Chondrocyte (in vitro differentiated cells): Measurements from ENCODE around the gene MECP2. TPM values are rescaled to one million over a fixed set of nuclear protein-coding genes. Genes with fewer than 3 reads are reported as not detected.
A peak's percentile ranks its signal among the peaks of the same experiment; 100 is the strongest.

ENCODE experiments used
- DNase-seq: peaks from one replicate; pipeline ENCODE4 v3.0.0; 2021; ENCODE audit warnings: mixed read lengths, low spot score
- H3K27ac Mint-ChIP-seq: one replicate; pipeline ENCODE4 v1.8.0; 2021; ENCODE audit warnings: mild to moderate bottlenecking, moderate library complexity, mixed read lengths; ENCODE audit not compliant: unreplicated experiment
- H3K27me3 Mint-ChIP-seq: 2 replicates; pipeline ENCODE4 v1.8.0; 2021; ENCODE audit warnings: low read depth, mixed read lengths
- H3K36me3 Mint-ChIP-seq: 2 replicates; pipeline ENCODE4 v1.8.0; 2021; ENCODE audit warnings: low read depth, mixed read lengths
- H3K4me1 Mint-ChIP-seq: 2 replicates; pipeline ENCODE4 v1.8.0; 2021; ENCODE audit warnings: low read depth, mild to moderate bottlenecking, mixed read lengths
- H3K4me3 Mint-ChIP-seq: one replicate; pipeline ENCODE4 v1.8.0; 2021; ENCODE audit warnings: mild to moderate bottlenecking, moderate library complexity, mixed read lengths; ENCODE audit not compliant: unreplicated experiment
- H3K9me3 Mint-ChIP-seq: 2 replicates; pipeline ENCODE4 v1.8.0; 2021; ENCODE audit warnings: low read depth, mixed read lengths
- CTCF ChIP-seq: fragments of 200-600 bp; sonication (generic); IDR thresholded peaks from 2 replicates; pipeline ENCODE4 v1.5.0; 2021; ENCODE audit warnings: antibody characterized with exemption, mild to moderate bottlenecking, moderate library complexity
- total RNA-seq: library from RNA; stranded (reverse); gene quantifications from 3 replicates; pipeline ENCODE4 v1.2.1, GENCODE V29; 2021

Gene MECP2
- total RNA-seq, 1 donor from 2014 or later = 32.3 TPM

GRCh38 chrX:154061801-154062200, 35.7 kb downstream of the MECP2 start:
- no peaks in the 10 kb centered on the region for H3K9me3 Mint-ChIP-seq
- H3K27ac Mint-ChIP-seq = no peak overlapping the region
- no peak overlapping the region for H3K4me3 Mint-ChIP-seq
- no peaks in the 10 kb centered on the region for H3K36me3 Mint-ChIP-seq
- no peak for TF ChIP-seq CTCF
- H3K27me3 Mint-ChIP-seq = no peaks in the 10 kb centered on the region
- peaks cover 46% of the 10 kb centered on the region for H3K4me1 Mint-ChIP-seq
- DNase-seq = no peak

GRCh38 chrX:154059729-154060245, 37.7 kb downstream of the MECP2 start:
- Mint-ChIP-seq H3K9me3 (no peaks in the 10 kb centered on the region), H3K36me3 (no peaks in the 10 kb centered on the region), H3K4me1 (peaks cover 45% of the 10 kb centered on the region), H3K27me3 (no peaks in the 10 kb centered on the region), H3K4me3 (no peak overlapping the region), H3K27ac (peak overlapping the region; percentile 13)
- TF ChIP-seq CTCF = no peak
- DNase-seq = no peak

GRCh38 chrX:154059231-154059630, 38.3 kb downstream of the MECP2 start:
- Mint-ChIP-seq H3K27me3 (no peaks in the 10 kb centered on the region), H3K36me3 (no peaks in the 10 kb centered on the region), H3K27ac (peak overlapping the region; percentile 13), H3K4me1 (peaks cover 40% of the 10 kb centered on the region), H3K4me3 (no peak overlapping the region), H3K9me3 (no peaks in the 10 kb centered on the region)
- TF ChIP-seq CTCF = no peak
- no peak for DNase-seq

GRCh38 chrX:154058214-154058997, 39.1 kb downstream of the MECP2 start:
- Mint-ChIP-seq H3K27me3 (no peaks in the 10 kb centered on the region), H3K4me3 (no peak overlapping the region), H3K9me3 (no peaks in the 10 kb centered on the region), H3K4me1 (peaks cover 40% of the 10 kb centered on the region), H3K36me3 (no peaks in the 10 kb centered on the region), H3K27ac (no peak overlapping the region)
- TF ChIP-seq CTCF = no peak
- DNase-seq = no peak

GRCh38 chrX:154057791-154058190, 39.7 kb downstream of the MECP2 start:
- H3K27me3 Mint-ChIP-seq = no peaks in the 10 kb centered on the region
- no peak for TF ChIP-seq CTCF
- no peak for DNase-seq
- H3K27ac Mint-ChIP-seq = no peak overlapping the region
- H3K4me1 Mint-ChIP-seq = peaks cover 40% of the 10 kb centered on the region
- H3K9me3 Mint-ChIP-seq = no peaks in the 10 kb centered on the region
- no peaks in the 10 kb centered on the region for H3K36me3 Mint-ChIP-seq
- H3K4me3 Mint-ChIP-seq = no peak overlapping the region
